Mesodermal cell (in vitro differentiated cells): ENCODE data around the gene TNS3.

Source experiments
- H3K27ac ChIP-seq: 2 replicates; pipeline ENCODE4 v1.7.0; 2013; ENCODE audit warnings: mild to moderate bottlenecking, low read depth, low read length, moderate library complexity; ENCODE audit not compliant: severe bottlenecking
- H3K36me3 ChIP-seq: 2 replicates; pipeline ENCODE4 v1.7.1; 2013; ENCODE audit warnings: mild to moderate bottlenecking, low read length, moderate library complexity; ENCODE audit not compliant: control insufficient read depth, insufficient read depth
- H3K4me1 ChIP-seq: one replicate; pipeline ENCODE4 v1.7.1; 2013; ENCODE audit warnings: mild to moderate bottlenecking, low read length; ENCODE audit not compliant: insufficient read depth, control insufficient read depth, poor library complexity, severe bottlenecking
- H3K4me3 ChIP-seq: 2 replicates; pipeline ENCODE4 v1.7.0; 2013; ENCODE audit warnings: low read length, control low read depth, mild to moderate bottlenecking; ENCODE audit not compliant: insufficient read depth, poor library complexity, severe bottlenecking; ENCODE audit errors: extremely low read depth
- H3K9me3 ChIP-seq: 2 replicates; pipeline ENCODE4 v1.7.1; 2013; ENCODE audit warnings: mild to moderate bottlenecking, low read length, moderate library complexity; ENCODE audit not compliant: control insufficient read depth
- WGBS, 2 experiments: methylation state at CpG; one replicate each; pipeline ENCODE4 v1.1.5; 2013; ENCODE audit warnings: missing lambda C conversion rate in 2 of 2; ENCODE audit not compliant: insufficient coverage in 2 of 2; 5-methylcytosine and 5-hydroxymethylcytosine counted together

TNS3 gene

GRCh38 chr7:47358944-47359588 lies 222.8 kb downstream of the TNS3 start:
- Histone ChIP-seq H3K36me3 (peaks cover 12% of the 10 kb centered on the region), H3K27ac (no peak overlapping the region), H3K9me3 (no peaks in the 10 kb centered on the region), H3K4me1 (no peaks in the 10 kb centered on the region), H3K4me3 (no peak overlapping the region)
- 92 to 100% methylated on average over 4 to 7 of the region's 8 CpGs for WGBS, 2 experiments

- peaks cover 5% of the 10 kb centered on the region for H3K36me3 ChIP-seq
- H3K4me3 ChIP-seq = no peak overlapping the region
- no peaks in the 10 kb centered on the region for H3K4me1 ChIP-seq
- 93 to 98% methylated on average over 8 to 14 of the region's 14 CpGs for WGBS, 2 experiments
- H3K9me3 ChIP-seq = no peaks in the 10 kb centered on the region
- no peak overlapping the region for H3K27ac ChIP-seq
These were observed 223.6 kb downstream of the TNS3 start for GRCh38 chr7:47358357-47358756.

- no peak overlapping the region for H3K4me3 ChIP-seq
- no peaks in the 10 kb centered on the region for H3K4me1 ChIP-seq
- peaks cover 2% of the 10 kb centered on the region for H3K36me3 ChIP-seq
- H3K9me3 ChIP-seq = no peaks in the 10 kb centered on the region
- no peak overlapping the region for H3K27ac ChIP-seq
- WGBS, 2 experiments = 96 to 97% methylated on average over 5 to 6 of the region's 7 CpGs
These were observed 224.0 kb downstream of the TNS3 start for GRCh38 chr7:47357863-47358262.

DNA sequence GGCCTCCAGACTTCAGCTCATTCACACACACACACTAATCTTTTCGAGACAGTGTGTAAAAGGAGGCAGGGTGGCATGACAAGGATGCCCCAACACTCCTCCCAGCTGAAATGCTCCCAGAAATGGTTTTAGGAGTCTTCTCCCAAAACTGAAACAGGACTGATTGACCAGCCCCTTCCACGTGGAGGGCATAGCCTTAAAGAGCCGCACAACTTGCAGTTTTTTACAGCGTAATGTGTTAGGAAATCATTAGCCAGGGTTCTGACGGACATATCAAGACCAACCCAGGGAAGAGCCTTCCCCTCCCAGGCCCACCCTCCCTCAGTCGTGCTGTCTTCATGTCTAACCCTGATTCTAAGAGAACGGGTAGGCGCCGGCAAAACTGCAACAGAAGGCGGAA lies 224.6 kb downstream of the TNS3 start:
- Histone ChIP-seq H3K9me3 (no peaks in the 10 kb centered on the region), H3K4me3 (no peak overlapping the region), H3K36me3 (peaks cover 2% of the 10 kb centered on the region), H3K4me1 (no peaks in the 10 kb centered on the region), H3K27ac (no peak overlapping the region)
- 93 to 95% methylated on average over 3 to 9 of the region's 10 CpGs for WGBS, 2 experiments

GRCh38 chr7:47356261-47356660 lies 225.7 kb downstream of the TNS3 start:
- Histone ChIP-seq H3K9me3 (no peaks in the 10 kb centered on the region), H3K36me3 (peaks cover 2% of the 10 kb centered on the region), H3K27ac (no peak overlapping the region), H3K4me1 (no peaks in the 10 kb centered on the region), H3K4me3 (no peak overlapping the region)
- WGBS, 2 experiments = 92% methylated on average over 4 to 5 of the region's 5 CpGs

- no peaks in the 10 kb centered on the region for H3K4me1 ChIP-seq
- 94 to 96% methylated on average over 2 to 4 of the region's 5 CpGs for WGBS, 2 experiments
- no peak overlapping the region for H3K27ac ChIP-seq
- peaks cover 2% of the 10 kb centered on the region for H3K36me3 ChIP-seq
- H3K9me3 ChIP-seq = no peaks in the 10 kb centered on the region
- H3K4me3 ChIP-seq = no peak overlapping the region
These were observed 226.2 kb downstream of the TNS3 start for GRCh38 chr7:47355684-47356083.

- WGBS, 2 experiments = 93% methylated on average over 22 of the region's 22 CpGs
- peaks cover 2% of the 10 kb centered on the region for H3K36me3 ChIP-seq
- no peaks in the 10 kb centered on the region for H3K4me1 ChIP-seq
- no peak overlapping the region for H3K4me3 ChIP-seq
- H3K27ac ChIP-seq = no peak overlapping the region
- H3K9me3 ChIP-seq = no peaks in the 10 kb centered on the region
These were observed 226.9 kb downstream of the TNS3 start for GRCh38 chr7:47354831-47355541.

DNA sequence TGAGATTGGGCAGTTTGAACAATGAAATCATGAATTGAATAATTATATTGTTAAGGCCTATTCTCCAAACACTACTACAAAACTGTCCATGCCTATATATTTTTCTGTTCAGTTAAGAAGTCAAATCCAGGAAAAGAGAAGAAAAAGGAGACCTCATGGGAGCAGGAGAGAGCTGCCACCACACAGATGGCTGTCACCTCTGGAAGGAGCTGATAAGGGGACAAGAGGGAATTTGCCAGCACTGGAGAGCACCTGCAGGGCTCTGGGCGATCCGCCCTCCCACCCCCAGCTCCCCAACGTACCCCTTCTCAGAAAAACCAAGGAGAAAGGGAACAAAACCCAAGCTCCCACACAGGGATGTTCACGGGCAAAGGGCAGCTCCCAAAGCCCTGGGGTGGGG lies 227.8 kb downstream of the TNS3 start:
- Histone ChIP-seq H3K4me3 (no peak overlapping the region), H3K4me1 (no peaks in the 10 kb centered on the region), H3K36me3 (no peaks in the 10 kb centered on the region), H3K9me3 (no peaks in the 10 kb centered on the region), H3K27ac (no peak overlapping the region)
- 80% methylated on average over 2 of the region's 4 CpGs for WGBS, 2 experiments

DNA sequence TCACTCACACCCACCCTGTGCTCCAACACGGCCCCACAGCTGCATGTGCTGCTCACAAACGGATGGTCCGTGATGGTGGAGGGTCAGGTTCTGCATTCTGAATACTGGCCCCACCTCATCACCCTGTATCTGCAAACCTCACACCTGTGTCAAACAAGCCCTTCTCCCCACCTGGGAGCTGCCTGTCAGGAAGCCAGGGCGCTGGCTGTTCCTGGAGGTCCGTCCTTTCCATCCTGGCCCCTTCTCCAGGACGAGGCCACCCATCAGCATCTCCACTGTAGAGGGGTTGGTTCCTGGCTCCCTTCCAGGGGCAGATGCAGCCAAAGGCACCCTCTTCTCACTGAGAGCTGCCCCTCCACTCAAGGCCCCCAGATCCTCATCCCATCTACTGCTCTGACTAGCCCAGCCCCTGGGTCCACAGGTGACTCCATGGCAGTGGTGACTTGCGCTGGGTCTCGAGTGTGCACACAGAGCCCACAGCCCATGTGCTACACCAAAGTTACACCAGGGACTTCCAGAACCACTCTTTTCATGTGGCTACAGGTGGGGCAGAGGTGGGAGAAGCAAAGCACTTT lies 229.4 kb downstream of the TNS3 start:
- no peaks in the 10 kb centered on the region for H3K9me3 ChIP-seq
- H3K4me1 ChIP-seq = no peaks in the 10 kb centered on the region
- H3K36me3 ChIP-seq = no peaks in the 10 kb centered on the region
- no peak overlapping the region for H3K27ac ChIP-seq
- no peak overlapping the region for H3K4me3 ChIP-seq
- 93 to 100% methylated on average over 4 to 8 of the region's 8 CpGs for WGBS, 2 experiments

DNA sequence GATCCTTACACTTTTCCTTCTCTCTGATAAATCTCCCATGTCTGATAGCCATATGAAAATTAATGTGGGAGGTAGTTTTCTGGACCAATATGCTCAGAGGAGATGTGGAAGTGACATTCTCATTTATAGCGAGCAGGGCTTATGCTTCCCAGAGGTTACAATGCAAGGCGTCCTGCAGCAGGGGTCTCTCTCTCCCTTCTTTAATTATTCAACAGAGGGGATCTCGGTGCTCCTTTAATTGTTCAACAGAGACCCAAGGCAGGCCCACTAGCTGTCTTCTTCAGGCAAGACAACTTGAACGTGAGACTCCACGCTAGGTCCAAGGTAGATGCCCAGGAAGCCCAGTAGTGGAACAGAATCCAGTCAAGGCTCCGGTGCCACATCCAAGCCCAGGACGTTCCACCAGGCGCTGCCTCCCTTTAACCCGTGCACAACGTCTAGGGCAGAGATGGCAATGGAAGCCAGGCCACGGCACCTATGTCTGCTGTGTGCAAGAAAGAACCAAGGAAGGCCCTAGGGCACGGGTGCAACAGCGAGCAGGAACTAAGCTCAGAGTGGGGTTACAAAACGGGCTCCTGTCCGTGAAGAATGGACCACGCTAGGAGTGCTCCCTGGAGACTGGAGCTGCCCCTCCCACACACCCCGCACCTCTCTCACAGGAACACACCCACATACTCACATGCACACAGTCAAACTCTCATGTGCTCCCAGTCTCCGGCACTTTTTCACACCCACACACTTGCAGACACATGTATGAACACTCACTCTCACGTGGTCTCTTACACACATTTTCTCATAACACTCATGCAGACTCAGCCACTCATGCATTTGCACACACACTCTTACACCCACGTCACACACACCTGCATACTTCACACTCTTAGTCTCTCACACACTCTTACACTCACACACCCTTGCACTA lies 230.4 kb downstream of the TNS3 start:
- Histone ChIP-seq H3K27ac (no peak overlapping the region), H3K4me1 (no peaks in the 10 kb centered on the region), H3K9me3 (no peaks in the 10 kb centered on the region), H3K36me3 (no peaks in the 10 kb centered on the region), H3K4me3 (no peak overlapping the region)
- WGBS, 2 experiments = 87 to 89% methylated on average over 18 of the region's 20 CpGs
